ENCODE results near the gene BCL2.

The BCL2 gene

DNA sequence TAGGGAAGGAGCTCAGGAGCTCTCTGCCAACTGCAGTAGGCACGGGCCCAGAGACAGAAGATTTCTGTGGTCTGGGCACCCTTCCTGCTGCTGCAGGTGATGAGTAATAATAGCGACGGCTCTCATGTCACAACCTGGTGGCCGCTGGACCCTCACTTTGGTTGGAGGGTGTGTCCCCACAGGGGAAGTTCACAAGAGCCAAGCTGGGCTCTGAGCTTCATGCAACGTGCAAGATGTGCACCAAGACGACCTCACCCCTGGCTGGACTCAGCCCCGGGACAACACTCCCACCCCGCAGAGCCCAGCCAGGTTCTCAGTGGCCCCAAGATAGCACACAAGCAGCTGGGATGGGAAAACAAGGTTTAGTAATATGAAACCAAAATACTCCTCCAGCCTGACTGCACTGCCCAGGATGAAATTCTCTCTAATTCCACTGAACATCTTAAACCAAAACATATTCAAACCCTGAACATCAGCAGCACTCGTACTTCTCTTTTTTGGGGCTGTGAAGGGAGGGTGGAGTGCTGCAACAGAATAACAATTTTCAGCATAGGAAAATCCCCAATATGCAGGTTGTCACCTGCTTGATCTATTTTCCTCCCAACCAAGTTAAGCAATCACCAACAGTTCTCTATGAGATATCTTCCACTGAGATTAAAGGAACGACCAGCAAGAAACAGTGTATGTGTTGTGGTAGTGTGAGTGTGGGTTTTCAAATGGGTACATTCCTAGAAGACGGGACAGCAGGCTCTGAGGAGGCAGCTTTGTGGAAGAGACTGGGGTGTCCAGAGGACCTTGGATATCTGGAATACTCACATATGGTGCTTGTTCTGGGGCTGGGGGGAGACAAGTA, 26.5 kb downstream of the BCL2 start:
- no peak for TF ChIP-seq GATA2 (IDR thresholded peaks at IDR 0.05; ENCODE audit: low read depth, low read length)
- no peak for TF ChIP-seq GATA3 (IDR thresholded peaks at IDR 0.05; ENCODE audit: low read depth, low read length)

DNA sequence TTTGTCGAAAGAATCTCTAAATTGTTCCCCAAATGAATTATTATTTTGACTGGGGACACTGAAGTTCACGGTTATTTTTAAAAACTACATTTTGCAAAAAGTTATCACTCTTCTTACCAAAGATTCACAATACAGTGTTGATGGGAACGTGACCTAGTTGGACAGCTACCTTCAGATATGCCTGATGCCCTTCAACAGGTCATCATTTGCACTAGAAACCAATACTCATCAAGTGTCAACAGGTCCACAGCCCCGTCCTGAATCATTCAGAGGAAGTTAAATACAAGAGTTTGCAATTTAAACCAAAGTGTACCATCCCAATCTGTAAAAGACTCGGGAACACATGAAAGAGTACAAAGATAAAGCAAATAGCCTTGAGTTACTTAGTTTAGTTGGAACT, 28.3 kb downstream of the BCL2 start:
- no peak for TF ChIP-seq GATA2 (IDR thresholded peaks at IDR 0.05; ENCODE audit: low read depth, low read length)
- no peak for TF ChIP-seq GATA3 (IDR thresholded peaks at IDR 0.05; ENCODE audit: low read depth, low read length)

DNA sequence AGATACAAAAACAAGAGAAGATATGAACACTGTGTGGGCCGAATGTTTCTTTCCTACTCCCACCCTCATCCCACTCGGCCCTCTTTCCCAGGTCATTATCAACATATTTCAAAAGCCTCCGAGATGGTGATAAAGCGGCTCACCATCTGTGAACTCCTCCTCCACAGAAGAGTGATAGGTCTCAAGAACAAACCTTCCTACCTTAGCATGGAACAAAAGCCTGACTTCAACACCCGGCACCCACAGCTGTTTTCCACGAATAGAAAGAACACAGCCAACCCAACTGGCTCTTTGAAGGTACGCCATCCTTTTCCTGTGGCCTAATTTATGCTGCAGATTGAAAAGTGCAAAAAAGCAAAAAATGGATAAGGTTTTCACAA, 28.8 kb downstream of the BCL2 start:
- TF ChIP-seq GATA2 (IDR thresholded peaks at IDR 0.05; ENCODE audit: low read depth, low read length) (no peak), GATA3 (IDR thresholded peaks at IDR 0.05; ENCODE audit: low read depth, low read length) (no peak)

DNA sequence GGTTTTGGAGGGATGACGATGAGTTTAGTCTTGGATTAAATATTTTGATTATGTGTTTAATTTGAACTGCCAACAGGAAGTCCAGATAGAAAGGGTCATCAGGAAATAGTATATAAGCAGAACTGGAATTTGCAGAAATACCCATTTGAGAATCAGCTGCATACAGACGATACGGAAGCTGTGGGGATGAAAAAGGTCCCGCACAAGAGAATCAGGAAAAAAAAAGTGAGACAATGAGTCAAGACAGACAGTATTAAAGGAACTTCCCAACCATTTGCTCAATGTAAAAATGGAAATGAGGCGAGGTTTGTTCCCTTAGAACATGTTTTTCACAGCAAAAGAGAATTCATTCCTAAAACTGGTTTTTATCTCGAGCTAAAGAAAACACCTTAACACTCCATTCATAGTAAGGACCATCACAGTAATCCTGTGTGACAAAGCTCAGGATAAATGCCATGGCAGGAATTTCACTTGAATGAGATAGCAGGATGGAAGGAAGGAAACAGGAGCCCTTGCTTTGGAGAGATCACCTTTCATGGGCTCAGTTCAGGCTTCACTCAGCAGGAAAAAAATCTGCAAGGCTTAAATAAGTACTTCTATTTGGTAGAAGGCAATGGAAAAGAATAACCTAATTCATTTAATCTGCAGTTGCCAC, 29.3 kb downstream of the BCL2 start:
- TF ChIP-seq GATA2 (IDR thresholded peaks at IDR 0.05; ENCODE audit: low read depth, low read length) (no peak), GATA3 (IDR thresholded peaks at IDR 0.05; ENCODE audit: low read depth, low read length) (no peak)

DNA sequence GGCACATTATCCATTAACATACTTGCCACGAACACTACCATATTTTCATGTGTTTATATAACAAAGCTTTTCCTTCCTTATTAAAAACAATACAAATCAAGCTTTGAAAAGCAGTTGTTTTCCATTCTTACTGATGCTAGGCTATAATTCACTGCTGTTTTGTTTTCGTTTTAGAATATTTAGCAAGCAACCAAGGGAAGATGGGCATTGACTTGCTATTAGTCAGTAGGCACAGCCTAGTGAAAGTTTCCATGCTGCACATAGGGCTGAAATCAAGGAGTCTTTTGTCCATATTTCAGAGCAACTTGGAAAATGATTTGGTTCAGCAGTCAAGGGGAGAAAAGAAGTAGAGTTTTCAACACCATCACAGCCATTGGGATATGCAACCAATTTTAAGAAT, 31.3 kb downstream of the BCL2 start:
- TF ChIP-seq GATA3 (IDR thresholded peaks at IDR 0.05; ENCODE audit: low read depth, low read length), result no peak

DNA sequence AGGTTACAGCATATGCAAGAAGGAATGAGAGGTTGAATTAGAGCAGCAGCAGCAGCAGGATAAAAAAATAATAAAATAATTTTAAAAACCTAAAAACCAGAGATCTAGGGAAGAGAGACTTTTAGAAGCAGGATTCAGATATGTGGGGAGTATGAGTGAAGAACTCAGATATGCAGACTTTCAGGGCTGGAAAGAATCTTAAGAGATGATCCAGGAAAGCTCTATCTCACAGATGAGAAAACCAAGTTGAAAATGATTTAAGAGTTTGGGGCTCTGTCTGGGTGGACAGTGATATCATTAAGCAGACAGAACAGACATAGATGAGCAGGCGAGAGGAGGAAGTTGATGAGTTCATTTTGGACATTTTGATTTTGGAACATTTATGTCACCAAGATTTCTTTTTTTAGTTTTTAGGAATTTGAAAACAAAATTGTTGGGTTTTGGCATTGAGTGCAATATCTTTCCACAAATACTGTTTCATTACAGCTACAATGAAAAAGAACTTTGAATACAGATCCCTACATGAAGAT, 31.8 kb downstream of the BCL2 start:
- no peak for TF ChIP-seq GATA3 (IDR thresholded peaks at IDR 0.05; ENCODE audit: low read depth, low read length)
- no peak for TF ChIP-seq GATA2 (IDR thresholded peaks at IDR 0.05; ENCODE audit: low read depth, low read length)

DNA sequence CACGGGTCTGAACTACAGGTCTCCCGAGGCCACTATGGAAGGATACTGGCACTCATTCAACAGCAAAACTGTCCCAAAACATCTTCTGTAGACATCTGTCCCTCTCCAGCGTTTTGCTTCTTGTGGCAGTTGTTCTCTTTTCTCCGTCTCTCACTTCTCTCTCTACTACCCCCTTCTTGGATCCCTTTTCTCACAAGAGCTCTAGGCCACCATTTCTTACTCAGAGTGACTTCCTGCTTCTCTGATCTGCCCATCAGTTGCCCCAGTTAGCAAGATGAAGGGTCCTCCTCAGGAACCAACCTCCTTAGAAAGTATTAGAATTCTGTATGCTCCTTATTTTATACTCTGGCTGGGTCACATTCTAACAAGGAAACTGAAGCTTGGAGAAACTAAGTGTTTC, 32.6 kb downstream of the BCL2 start:
- TF ChIP-seq GATA2 (IDR thresholded peaks at IDR 0.05; ENCODE audit: low read depth, low read length) (no peak), GATA3 (IDR thresholded peaks at IDR 0.05; ENCODE audit: low read depth, low read length) (no peak)

DNA sequence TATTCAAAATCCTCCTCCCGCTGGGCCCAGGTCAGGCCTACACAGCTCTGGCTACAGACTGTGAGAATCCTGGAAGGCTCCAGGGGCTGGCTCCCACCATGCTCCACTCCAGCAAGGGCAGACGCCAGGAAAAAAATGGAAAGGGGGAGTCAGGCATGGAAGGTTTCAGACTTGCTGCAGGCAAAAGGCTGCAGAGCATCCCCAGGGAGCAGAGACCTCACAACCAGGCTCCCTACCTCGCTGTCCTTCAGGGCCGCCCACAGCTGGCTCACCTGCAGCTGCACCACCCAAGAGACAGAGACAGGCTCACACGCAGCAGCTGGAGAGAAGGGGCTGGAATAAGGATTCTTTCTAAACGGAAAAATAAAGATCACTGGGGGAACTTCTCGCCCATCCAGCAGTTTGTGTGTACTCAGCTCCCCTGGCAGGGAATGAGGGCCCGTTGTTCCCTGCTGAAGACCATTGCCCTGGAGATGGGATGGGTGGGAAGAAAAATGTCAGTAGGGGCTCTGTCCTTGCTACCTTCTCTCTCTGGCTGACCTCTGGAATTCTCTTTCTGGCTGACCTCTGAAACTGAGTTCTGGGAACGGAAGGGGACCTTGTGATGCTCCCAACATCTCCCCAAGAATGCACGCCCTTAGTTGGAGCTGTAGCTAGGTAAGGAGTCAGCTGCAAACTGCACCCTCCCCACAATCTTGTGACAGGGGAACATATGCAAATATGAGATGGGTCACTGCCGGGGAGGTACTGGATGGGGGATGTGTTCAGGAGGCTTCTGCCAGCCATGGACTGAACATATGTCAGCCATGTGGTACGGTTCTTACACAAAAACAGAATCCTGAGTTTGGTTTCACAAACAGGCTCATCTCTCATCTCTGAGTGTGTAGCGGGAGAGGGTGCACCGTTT, 34.5 kb downstream of the BCL2 start:
- no peak for TF ChIP-seq GATA3 (IDR thresholded peaks at IDR 0.05; ENCODE audit: low read depth, low read length)
- TF ChIP-seq GATA2 (IDR thresholded peaks at IDR 0.05; ENCODE audit: low read depth, low read length), result no peak

DNA sequence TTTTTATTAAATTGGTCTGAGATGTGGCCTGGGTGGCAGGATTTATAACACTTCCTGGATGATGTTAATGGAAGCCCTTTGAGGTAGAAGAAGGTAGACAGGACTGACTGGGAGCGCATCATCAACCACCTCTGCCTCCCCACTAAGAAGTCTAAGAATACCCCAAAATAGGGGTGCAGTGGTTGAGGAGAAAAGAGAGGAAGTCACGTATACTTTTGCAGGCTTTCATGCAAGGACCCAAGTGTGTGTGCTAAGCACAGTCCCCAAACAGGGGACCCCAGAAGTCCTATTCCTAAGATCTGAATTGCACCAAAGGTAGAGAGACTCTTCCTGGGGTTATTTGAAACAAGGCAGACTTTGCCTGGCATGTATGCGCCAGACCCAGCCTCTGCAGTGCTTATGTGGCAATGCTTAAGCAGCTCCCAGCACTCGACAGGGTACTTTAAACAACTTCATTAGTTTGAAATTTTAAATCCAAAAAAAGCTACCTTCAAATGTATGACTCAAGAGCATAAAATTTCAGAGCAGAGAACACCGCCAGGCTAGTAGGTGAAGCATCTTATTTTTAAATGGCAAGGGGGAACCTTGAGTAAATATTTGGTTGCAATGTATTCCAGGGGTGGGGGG, 35.3 kb downstream of the BCL2 start:
- no peak for TF ChIP-seq GATA2 (IDR thresholded peaks at IDR 0.05; ENCODE audit: low read depth, low read length)
- TF ChIP-seq GATA3 (IDR thresholded peaks at IDR 0.05; ENCODE audit: low read depth, low read length), result no peak

DNA sequence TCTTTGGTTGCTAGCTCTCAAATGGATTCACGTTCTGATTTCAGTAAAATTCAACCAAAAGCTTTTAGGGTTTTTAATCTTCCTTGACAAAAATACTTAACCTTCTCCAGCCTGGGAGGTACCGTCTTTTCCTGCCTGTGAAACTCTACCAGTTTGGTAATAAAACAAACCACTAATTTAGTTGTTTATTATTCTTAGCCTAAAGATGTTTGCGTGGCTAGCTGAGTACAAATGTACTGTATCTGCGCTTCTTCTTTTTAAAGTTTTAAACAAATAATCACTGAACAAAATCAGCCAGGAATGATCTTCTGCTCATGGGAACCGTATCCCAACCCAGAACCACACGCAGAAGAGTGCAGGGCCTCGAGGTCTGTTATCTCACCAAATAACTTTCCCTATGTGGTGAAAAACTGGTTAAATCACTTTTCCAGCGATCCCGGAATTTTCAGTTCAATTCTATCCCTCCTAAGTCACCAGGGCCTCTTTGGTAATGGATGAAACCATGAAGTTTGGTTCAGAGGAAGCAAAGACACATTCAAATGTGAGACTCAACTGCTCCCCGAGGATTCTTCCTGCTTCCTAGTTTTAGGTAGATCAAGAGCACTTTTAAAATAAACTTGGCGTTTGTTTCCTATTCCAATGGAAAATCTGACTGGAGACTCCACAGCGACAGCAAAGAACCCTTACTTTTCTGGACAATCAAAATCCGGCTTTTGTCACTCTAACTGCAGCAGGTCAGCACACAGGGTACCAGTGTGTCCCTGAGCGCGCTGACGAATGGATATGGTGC, 36.1 kb downstream of the BCL2 start:
- TF ChIP-seq GATA3 (IDR thresholded peaks at IDR 0.05; ENCODE audit: low read depth, low read length) (no peak), GATA2 (IDR thresholded peaks at IDR 0.05; ENCODE audit: low read depth, low read length) (no peak)

DNA sequence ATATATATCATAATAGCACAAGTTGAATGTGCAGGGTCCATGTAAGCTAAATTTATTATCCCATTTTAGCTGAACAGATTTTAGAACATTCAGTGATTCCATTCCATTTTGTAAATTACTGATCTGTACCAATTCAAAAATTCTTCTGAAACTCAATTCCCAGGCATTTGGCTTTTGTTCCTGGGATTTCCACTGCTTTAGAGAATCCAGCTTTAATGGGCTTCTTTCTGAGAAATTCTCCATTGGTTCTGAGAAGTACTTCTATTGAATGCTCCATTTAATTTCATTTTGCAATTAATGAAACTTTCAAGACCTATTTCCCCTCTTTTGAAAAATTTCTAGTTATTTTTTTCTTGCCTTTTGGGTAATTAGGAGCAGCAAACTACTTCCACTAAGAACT, 36.8 kb downstream of the BCL2 start:
- no peak for TF ChIP-seq GATA2 (IDR thresholded peaks at IDR 0.05; ENCODE audit: low read depth, low read length)

DNA sequence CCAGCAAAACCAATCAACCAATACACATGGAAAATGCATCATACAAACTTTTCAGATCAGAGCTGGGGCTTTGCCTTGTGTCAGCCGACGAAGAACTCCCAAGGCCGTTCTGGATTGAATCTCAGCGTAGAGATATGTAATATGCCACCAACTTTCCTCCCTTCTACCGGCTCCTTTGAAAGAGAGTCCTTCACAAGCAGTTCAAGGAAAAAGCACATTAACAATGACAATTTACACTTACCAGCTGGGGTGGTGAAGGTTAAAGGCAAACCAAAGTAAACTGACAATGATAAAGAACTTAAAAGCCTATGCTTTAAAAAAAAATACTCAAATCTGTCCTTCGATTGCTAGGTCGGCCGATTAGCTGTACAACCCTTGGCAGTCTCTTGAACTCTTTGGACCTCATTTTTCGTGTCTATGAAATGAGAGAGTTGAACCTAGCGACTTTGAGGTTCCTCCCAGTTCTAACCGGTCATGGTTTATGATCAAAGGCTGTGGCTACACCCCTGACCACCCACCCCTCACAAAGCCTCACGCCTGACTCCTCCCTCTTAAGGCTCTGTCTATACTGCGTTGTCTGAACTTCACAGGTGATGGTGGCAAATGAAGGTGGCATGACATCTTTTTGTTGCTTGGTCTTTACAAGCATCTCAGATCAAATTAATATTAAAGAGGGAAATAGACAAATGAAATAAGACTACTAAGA, 46.2 kb downstream of the BCL2 start:
- no peak for TF ChIP-seq GATA3 (IDR thresholded peaks at IDR 0.05; ENCODE audit: low read depth, low read length)
- no peak for TF ChIP-seq GATA2 (IDR thresholded peaks at IDR 0.05; ENCODE audit: low read depth, low read length)
